RWPE2 (cell line): ENCODE measurements around the gene SLC16A10.

ENCODE experiments used
- ATAC-seq: fragments of 200-7000 bp; cut with Tn5 transposase; 3 replicates; pipeline ENCODE4 v1.9.1; 2021; ENCODE audit warnings: low read depth
- DNase-seq: peaks from one replicate; pipeline ENCODE4 v3.0.0-alpha.2; 2020; ENCODE audit warnings: low spot score
- H3K27ac ChIP-seq: fragments of 450-650 bp; 2 replicates; pipeline ENCODE4 v1.5.1; 2017; ENCODE audit warnings: mild to moderate bottlenecking; ENCODE audit not compliant: poor library complexity, severe bottlenecking
- H3K27me3 ChIP-seq: fragments of 250-450 bp; sonication (Bioruptor Pico); 2 replicates; pipeline ENCODE4 v1.5.1; 2021; ENCODE audit warnings: mild to moderate bottlenecking, moderate library complexity; ENCODE audit not compliant: insufficient read depth, poor library complexity, severe bottlenecking
- H3K36me3 ChIP-seq: fragments of 250-450 bp; sonication (Bioruptor Pico); 2 replicates; pipeline ENCODE4 v1.5.1; 2020; ENCODE audit warnings: low read depth, mild to moderate bottlenecking, moderate library complexity
- H3K4me1 ChIP-seq: fragments of 250-450 bp; sonication (Bioruptor Pico); 2 replicates; pipeline ENCODE4 v1.5.1; 2021; ENCODE audit warnings: mild to moderate bottlenecking, moderate library complexity; ENCODE audit not compliant: insufficient read depth, poor library complexity, severe bottlenecking
- H3K4me3 ChIP-seq: fragments of 250-450 bp; sonication (Bioruptor Pico); 2 replicates; pipeline ENCODE4 v1.5.1; 2021; ENCODE audit warnings: mild to moderate bottlenecking, moderate library complexity; ENCODE audit not compliant: severe bottlenecking
- H3K9me3 ChIP-seq: fragments of 250-450 bp; sonication (Bioruptor Pico); 2 replicates; pipeline ENCODE4 v1.5.1; 2021; ENCODE audit warnings: mild to moderate bottlenecking, moderate library complexity; ENCODE audit not compliant: severe bottlenecking
- CTCF ChIP-seq: fragments of 450-650 bp; IDR thresholded peaks from one replicate; pipeline ENCODE4 v1.5.1; 2017; ENCODE audit warnings: mild to moderate bottlenecking, moderate library complexity; ENCODE audit not compliant: poor library complexity, severe bottlenecking

SLC16A10 gene

GRCh38 chr6:111072801-111073360, 14.4 kb upstream of the SLC16A10 start:
- TF ChIP-seq CTCF, result no peak
- Histone ChIP-seq H3K4me3 (no peak overlapping the region), H3K27ac (no peak overlapping the region), H3K4me1 (no peaks in the 10 kb centered on the region), H3K36me3 (no peaks in the 10 kb centered on the region), H3K9me3 (no peaks in the 10 kb centered on the region), H3K27me3 (peaks cover 4% of the 10 kb centered on the region)
- DNase-seq (no peak), ATAC-seq (no peak)

- Histone ChIP-seq H3K4me3 (no peak overlapping the region), H3K36me3 (no peaks in the 10 kb centered on the region), H3K27me3 (peaks cover 4% of the 10 kb centered on the region), H3K9me3 (no peaks in the 10 kb centered on the region), H3K4me1 (no peaks in the 10 kb centered on the region), H3K27ac (no peak overlapping the region)
- TF ChIP-seq CTCF, result no peak
- ATAC-seq, result no peak
- no peak for DNase-seq
Measured at GRCh38 chr6:111074311-111074710, 13.0 kb upstream of the SLC16A10 start.

- no peak for DNase-seq
- peaks cover 4% of the 10 kb centered on the region for H3K27me3 ChIP-seq
- no peaks in the 10 kb centered on the region for H3K4me1 ChIP-seq
- H3K9me3 ChIP-seq, result no peaks in the 10 kb centered on the region
- no peak for TF ChIP-seq CTCF
- no peak overlapping the region for H3K27ac ChIP-seq
- ATAC-seq, result no peak
- H3K36me3 ChIP-seq, result no peaks in the 10 kb centered on the region
- no peak overlapping the region for H3K4me3 ChIP-seq
Measured at GRCh38 chr6:111076024-111076695, 11.1 kb upstream of the SLC16A10 start.

GRCh38 chr6:111080698-111081097, 6.6 kb upstream of the SLC16A10 start:
- ATAC-seq (peak; percentile 61), DNase-seq (no peak)
- no peak for TF ChIP-seq CTCF
- Histone ChIP-seq H3K36me3 (no peaks in the 10 kb centered on the region), H3K4me3 (no peak overlapping the region), H3K9me3 (no peaks in the 10 kb centered on the region), H3K4me1 (no peaks in the 10 kb centered on the region), H3K27ac (no peak overlapping the region), H3K27me3 (no peaks in the 10 kb centered on the region)

- ATAC-seq (no peak), DNase-seq (no peak)
- TF ChIP-seq CTCF, result no peak
- H3K36me3 ChIP-seq, result no peaks in the 10 kb centered on the region
- H3K27ac ChIP-seq, result no peak overlapping the region
- H3K27me3 ChIP-seq, result peaks cover 41% of the 10 kb centered on the region
- no peaks in the 10 kb centered on the region for H3K4me1 ChIP-seq
- H3K9me3 ChIP-seq, result no peaks in the 10 kb centered on the region
- H3K4me3 ChIP-seq, result peak overlapping the region; percentile 43
Measured at GRCh38 chr6:111086685-111087084, 618 bp upstream of the SLC16A10 start.
